NCI-H1048 (cell line): ENCODE measurements around the gene UBE2V1.
"Not testable (repeated sequence)": the region's sequence is repeated elsewhere in the genome, so short reads cannot be mapped to it uniquely, and the experiment has no call there.

Source experiments
- DNase-seq: peaks from one replicate; lab custom pipeline; 2025; lab: John Stamatoyannopoulos, UW

Gene UBE2V1

DNA sequence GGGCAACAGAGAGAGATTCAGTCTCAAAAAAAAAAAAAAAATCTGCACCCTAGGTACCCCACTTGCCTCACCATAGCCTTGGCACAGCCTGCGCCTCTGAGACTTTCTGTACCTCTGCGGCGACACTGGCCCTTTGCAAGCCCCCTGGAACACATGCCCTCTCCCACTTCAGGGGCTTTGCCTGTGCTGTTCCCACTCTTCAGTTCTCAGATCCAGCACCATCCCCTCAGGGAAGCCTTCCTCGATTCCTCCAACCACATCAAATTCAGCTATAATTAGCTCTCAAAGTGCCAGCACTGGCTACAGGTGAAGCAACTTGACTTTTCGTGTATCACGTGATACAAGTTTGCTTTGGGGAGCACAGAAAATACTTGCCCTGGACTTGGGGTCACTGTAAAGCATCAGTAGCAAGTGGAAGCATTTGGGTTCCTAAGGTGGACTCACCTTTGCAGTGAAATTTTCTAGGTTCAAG lies 2.1 kb upstream of the UBE2V1 start:
- no peak for DNase-seq

DNA sequence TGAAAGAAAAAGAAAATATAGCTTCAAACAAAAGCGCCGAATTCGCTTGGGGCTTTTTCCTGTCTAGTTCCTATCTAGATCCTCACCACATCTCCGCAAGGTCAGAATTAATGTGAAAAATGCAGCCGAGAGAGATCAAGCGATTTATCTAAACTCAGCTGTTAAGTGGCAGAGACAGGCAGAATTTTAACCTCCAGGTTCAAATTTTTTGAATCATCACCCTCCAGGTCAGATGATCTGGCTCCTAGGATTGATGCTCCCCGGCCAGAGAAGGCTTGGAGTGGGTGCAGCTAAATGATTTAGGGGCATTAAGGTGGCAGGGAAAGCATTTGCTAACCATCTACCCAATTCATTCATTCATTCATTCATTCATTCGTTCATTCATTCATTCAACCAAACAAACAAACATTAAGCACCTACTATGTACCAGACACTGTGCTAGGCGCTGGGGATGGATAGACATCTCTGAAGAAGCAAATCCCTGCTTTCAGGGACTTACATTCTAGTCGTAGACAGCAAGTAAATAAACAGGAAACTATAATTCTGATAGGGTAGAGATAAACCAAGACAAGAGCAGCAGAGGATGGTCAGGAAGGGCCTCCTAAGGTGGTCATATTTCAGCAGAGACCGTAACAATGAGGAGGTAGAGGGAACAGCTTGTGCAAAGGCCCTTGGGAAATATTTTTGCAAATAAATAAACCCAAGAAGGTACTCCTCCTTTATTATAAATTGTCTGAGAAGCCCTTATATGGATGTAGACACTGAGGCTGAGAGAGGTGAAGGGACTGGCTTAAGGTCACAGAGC lies 672 bp upstream of the UBE2V1 start:
- no peak for DNase-seq

DNA sequence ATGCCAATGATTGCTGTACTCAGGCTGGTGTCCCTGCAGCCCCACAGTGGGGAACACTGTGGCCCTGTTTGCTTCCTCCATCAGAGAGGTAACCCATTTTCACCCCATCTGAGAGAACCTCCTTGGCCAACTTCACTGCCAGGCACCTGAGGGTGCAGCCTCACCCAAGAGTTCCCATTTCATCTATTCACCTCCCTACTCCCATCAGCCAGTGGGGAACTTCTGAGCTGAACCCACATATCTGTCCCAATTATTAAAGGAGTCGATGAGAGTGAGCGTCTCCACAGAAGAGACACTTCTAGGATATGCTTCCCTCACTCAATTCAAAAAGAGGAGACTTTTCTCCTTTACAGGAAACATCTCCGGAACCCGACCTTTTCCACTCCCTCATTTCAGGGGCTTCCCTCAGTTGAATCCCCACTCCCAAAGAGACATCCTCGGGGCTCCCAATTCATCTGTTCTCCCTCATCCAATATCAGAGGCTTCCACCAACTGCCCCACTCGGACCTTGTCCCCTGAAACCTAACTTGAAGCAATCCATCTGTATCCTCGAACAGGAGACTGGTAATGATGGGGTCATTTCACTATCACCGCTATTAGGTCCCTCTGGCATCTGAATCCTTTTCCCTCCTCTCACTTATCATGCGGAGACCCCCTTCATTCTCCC lies 988 bp downstream of the UBE2V1 start:
- DNase-seq, result no peak

DNA sequence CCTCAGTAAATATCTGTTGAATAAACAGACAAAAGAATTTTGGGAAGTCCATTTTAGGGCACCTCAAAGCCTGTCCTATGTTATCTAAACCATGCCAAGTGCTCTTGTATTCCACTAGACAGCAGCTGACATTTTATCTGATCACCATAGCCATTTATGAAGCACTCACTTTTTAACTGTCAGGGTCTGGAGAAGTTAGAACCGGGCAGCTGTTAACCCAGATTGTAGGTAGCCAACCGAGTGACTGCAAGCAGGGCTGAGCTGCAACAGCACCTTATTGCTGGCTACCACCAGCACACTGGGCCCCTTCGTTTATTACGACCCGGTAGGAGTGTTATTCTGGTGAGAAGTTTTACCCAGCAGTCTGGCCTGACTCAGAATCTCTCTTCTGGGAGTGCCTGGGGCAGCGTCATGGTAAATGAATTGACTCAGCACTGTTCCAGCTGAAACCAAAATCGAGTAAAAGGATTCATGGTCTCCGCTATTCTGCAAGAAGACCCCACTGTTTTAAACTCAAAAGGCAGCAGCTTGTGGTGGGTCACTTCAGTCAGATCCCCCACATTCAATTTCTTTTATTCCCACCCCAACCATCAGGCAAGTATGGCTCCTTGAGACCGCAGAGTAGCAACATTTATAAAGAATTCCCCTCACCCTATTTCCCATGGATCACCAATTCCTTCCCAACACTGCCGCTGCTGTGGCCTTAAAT lies 1.7 kb downstream of the UBE2V1 start:
- no peak for DNase-seq

DNA sequence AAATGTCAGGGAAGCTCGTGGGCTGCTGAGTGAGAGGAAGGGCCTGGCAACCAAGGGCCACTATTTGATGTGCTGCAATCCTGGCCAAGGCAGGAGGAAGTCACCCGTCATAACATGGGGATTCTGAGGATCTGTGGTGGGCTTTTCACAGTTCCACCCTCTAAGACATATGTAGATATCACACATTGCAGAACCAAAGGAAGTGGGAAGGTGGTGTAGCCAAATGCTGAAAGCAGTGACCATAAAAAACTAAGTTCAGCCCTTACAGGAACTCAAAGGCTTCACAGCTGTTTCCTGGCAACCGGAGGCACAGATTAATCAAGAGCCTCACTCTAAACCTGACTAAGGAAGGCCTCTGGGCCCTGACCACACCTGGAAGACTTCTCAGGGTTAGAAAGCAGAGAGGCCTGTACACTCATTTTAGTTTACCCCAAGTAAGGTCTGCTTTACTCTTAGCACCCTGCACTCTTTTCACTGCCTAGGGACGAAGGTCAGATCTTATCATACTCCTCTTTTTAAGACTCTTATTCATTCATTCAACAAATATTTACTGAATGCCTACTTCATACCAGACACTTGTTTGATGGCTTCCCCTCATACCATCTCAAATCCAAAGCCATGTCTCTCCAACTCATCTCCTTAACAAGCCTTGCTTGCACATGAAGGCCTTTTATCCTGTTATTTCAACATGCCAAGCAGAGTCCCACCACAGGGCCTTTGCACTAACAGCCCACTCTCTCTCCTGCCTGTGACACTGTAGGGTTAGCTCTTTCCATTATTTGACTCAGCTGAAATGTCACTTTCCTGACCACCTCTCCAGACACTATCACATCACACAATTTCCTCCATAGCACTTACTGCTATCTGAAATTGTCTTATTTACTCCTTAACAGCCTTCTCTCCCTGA lies 2.6 kb downstream of the UBE2V1 start:
- no peak for DNase-seq

DNA sequence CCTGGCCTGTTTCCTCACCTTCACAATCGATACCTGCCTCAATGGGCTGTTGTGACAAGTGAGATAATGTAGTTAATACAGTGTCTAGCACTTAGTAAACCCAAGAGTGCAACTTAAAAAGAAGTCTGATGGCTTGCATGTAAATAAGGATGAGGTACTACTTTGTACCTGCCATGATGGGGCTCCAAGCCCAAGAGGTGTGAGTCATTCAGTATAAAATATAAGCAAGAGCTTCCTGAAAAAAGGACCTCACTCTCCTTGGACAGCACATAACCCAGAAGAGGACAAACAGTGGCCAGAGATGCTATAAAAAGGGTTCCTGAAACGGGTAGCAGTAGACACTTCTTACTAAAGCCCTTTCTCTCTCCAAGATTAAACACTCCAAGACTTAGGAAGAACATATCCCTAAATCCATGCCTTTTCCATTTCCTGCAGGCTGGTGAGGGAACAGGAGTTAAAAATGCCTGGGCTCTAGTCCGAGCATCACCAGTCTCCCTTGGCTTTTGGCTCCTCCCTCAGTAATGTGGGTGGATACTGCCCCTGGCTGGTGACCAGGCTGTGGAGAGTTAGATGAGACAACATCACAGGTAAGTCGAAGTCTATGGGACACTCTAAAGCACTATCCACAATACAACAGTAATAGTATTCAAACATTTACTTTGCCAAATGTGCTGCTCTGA lies 4.3 kb downstream of the UBE2V1 start:
- DNase-seq, result no peak

DNA sequence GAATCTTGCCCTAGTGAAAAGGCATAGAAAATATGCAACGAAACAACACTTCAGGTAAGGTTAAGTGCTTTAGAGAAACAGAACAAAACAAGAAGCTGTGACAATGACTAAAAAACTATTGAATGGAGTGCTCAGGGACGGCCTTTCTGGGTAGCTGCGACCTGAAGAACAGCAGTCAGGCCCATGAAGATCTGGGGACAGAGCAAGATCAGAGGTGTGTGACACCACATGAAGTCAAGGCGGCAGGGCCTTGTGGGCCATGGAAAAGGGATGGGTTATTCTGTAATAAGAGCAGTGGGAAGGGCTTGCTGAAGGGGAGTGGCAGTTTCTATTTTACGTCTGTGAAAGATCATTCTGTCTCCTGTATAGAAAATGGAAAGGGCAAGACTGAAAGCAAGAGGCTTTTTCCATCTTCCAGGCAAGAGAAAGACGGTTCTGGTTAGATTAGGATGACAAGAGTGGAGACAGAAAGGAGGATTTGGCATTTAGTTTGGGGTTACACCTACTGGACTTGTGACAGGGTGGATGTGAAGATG lies 5.1 kb downstream of the UBE2V1 start:
- DNase-seq, result no peak

DNA sequence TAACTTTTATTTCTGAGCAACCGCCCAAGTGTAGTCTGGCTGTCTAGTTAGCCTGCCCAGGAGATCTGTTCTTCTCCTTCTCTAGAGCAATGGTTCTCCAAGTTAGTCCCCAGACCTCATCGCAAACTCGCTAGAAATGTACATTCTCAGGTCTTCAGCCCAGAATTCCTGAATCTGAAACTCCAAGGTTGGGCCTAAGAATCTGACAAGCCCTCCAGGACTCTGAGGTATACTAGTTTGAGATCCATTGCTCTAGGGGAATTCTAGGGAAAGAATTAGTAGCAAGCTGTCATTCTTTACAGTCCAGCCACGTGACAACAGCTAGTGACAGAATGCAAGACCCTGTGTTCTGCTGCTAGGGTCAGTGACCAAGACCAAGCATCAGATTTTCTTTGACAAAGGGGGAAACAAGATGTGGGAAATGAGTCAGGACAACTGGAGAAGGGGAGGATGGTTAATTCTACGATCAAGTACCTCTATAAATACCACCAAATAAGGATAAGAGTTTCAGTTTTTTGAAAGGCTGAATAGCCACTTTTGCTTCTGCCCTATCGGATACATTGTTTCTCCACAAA lies 5.8 kb downstream of the UBE2V1 start:
- DNase-seq, result no peak

DNA sequence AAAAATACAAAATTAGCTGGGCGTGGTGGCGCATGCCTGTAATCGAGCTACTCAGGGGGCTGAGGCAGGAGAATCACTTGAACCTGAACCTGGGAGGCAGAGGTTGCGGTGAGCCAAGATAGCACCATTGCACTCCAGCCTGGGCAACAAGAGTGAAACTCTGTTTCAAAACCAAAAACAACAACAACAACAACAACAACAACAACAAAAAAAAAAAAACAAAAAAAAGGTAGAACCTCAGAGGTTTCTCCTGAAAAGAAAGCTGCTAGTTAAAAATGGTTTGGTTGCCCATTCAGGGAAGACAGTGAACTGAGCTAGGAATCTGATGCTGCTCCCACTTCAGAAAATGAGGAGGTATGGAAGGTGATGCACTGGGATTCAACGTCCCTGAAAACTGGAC lies 6.3 kb downstream of the UBE2V1 start:
- not testable (repeated sequence) for DNase-seq

DNA sequence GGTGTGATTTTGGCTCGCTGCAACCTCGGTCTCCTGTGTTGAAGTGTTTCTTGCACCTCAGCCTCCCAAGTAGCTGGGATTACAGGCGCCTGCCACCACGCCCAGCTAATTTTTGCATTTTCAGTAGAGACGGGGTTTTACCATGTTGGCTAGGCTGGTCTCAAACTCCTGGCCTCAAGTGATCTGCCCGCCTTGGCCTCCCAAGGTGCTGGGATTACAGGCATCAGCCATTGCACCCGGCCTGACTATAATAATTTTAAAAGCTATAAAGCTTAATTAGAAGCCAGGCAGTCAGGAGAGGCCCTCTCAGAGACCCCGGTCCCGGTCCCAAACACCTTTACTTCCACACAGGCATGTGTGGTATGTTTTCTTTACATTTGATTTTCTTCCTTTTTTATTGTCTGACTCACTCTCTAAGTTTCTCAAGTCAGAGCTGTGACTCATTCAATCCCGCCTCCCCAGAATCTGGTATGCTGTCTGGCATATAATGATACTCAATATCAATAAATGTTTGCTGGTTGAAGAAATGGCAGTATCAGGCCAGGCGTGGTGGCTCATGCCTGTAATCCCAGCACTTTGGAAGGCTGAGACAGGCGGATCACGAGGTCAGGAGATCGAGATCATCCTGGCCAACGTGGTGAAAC lies 9.4 kb downstream of the UBE2V1 start:
- DNase-seq, result not testable (repeated sequence)

DNA sequence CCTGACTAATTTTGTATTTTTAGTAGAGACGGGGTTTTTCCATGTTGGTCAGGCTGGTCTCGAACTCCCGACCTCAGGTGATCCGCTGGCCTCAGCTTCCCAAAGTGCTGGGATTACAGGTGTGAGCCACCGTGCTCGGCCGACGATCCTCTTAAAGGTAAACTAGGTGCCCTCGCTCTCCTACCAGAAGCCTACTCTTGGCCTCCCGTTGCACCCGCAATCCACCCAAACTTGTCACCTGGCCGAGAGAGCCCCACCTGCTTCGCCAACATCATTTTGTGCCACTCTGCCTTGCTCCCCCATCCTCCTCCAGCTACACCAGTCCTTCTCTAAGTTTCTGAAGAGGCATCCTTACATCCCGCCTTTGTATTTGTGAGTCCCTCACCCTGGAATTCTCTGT lies 10.4 kb downstream of the UBE2V1 start:
- DNase-seq, result not testable (repeated sequence)

DNA sequence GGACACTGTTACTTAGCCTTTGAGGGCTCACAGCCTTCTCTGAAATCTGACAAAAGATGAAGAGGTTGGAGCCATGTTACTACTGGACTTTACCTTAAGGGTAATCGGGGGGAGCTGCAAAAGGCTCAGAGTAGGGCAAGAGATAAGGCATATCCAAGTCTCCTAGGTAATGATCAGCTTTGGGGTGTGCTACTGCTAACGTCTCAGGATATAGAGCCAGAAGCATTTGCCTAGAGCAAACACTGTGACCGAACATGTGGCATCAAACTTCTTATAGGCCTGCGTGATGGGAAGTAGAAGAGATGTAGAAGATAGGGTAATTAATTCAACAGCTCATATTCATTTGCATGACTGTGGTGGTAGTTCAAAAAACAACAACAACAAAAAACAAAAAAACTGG lies 11.1 kb downstream of the UBE2V1 start:
- no peak for DNase-seq

DNA sequence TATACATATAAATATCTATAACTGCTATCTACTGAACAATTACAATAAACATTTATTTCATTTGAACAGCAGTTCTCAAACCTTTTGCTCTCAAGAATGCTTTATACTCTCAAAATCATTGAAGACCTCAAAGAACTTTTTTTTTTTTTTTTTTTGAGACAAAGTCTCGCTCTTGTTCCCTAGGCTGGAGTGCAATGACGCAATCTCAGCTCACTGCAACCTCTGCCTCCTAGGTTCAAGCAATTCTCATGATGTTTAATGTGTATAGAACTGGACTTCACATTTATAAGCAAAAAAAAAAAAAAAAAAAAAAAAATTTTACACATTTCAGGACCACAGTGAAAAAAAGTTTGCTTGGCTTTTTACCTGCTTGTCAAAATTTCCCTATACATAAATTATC lies 11.7 kb downstream of the UBE2V1 start:
- no peak for DNase-seq

DNA sequence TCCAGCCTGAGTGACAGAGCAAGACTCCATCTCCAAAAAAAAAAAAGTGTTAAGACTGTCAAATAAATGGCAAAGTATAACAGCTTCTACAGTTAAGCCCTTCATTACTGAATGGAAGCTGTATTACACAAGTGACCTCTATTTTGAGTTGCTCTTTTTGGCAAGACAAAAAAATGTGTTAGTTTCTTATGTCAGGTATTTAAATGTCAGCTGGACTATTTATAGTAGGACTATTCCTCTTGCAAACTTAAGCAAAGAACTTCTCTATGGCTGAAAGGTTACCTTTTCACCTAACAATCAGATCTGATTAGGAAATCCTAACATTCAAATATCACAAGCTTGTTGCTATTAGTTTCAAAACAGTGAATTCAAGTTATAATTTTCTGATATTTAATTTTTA lies 12.4 kb downstream of the UBE2V1 start:
- no peak for DNase-seq

DNA sequence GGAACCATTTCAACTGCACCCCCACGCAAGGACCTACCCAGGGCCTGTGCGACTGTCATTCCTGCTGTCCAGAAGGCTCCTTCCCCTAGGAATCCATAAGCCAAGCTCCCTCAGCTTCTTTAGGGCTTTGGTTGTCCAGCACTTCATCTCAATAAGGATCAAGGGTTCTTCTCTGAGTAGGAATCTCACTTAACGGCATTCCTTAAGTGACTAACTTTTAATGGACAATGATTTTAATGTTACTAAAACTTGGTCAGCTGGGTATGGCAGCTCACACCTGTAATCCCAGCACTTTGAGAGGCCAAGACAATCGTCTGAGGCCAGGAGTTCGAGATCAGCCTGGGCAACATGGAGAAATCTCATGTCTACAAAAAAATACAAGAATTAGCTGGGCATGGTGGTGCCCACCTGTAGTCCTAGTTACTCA lies 13.4 kb downstream of the UBE2V1 start:
- DNase-seq, result no peak

DNA sequence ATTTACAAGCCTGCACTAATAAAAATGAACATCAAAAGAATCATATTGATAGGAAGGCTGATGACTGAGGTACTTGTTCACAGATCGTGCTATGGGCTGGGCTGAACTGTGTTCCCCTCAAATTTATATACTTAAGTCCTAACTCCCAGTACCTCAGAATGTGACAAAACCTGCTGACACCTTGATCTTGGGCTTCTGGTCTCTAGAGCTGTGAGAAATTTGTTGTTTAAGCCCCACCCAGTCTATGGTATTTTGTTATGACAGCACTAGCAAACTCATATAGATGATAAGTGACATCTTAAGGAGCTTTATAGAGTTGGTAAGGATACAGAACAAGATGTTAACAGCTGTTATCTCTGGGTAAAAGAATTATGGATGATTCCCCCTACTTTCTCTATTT lies 13.8 kb downstream of the UBE2V1 start:
- no peak for DNase-seq

DNA sequence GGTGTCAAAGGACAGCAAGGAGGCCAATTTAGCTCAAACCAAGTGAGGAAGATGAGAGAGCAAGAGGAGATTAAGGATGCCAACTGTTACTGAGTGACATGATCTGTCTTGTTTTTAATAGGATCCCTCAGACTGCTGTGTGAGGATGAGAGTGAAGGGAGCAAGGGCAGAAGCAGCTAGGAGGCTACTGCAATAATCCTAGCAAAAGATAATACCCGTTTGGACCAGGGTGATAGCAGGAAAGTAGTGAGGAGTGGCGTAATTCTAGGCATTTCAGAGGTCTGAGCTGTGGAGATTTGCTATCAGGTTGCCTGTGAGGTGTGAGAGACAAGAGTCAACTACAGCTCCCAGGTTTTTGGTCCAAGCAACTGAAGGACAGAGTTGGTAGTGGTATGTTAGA lies 14.7 kb downstream of the UBE2V1 start:
- no peak for DNase-seq

DNA sequence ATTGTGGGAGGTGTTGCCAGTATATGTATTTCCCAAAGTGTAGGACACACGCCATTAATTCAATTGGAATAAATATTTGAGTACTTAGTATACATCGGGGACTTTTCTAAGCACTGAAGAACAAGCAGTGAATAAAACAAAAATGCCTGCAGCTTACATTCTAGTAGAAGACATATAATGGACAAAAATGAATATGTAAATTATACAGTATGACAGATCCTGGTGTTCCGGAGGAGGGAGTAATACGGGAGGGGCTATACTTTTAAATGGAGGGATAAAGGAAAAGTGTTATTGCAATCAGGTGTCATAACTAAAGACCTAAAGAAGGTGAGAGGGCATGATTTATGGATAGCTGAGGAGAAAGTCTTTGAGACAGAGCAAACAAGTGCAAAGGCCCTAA lies 15.1 kb downstream of the UBE2V1 start:
- DNase-seq, result no peak

DNA sequence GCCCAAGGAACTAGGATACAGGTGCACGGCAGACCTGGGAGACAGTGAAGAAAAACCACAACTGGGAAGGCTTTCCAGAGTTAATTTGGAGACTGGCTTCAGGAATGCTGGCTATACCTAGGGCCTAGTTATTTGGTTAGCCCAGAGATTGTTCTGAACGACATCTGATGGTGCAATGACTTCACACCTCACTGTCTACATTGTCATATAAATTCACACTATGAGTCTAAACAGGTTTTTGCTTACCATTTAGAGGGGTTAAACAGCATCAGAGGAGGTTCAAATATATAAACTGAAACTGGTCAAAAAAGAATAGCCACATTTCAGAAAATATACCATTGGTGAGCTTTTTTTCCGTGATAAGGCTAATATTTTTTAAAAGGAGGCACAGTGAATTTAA lies 16.7 kb downstream of the UBE2V1 start:
- no peak for DNase-seq

DNA sequence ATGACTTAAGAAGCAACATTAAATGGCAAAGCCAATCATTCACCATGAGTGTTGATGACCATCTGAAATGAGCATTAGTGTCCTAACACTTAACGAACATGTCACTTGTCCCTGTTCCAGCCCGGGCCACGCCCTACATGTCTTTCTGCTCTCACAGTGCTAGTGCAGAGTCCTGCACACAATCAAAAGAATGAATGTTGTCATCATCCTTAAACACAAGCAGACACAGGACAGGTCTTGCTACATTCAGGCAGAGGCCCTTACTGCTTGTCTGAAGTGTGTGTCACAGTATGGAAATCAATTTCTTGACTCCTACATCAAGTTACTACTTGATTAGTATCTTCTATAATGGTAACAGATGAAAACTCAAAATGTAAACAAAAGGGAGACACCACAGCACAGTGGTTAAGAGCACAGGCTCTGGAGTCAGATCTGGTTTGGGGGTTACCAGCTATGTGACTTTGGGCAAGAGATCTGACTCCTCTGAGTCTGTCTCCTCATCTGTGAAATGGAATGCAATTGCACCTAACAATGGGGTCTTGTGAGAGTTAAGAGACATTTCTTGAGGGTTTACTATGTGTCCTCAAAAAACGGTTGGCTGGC lies 17.4 kb downstream of the UBE2V1 start:
- no peak for DNase-seq
